B cell (primary cell): ENCODE results near the gene SCFD2. TPM values are rescaled to one million over a fixed set of nuclear protein-coding genes. Genes with fewer than 3 reads are reported as not detected.

Experiments used
- ATAC-seq: fragments of 200-7000 bp; cut with Tn5 transposase; one replicate; pipeline ENCODE4 v1.10.0; 2021; ENCODE audit warnings: low read depth, mild to moderate bottlenecking, moderate number of reproducible peaks, moderate library complexity
- CTCF ChIA-PET: fragments of 350-600 bp; sonication (Branson Sonifier 250); formaldehyde crosslinking; loops from one replicate; lab custom pipeline; 2021; ENCODE audit warnings: antibody characterized with exemption, inconsistent platforms; lab: Charles Lee
- POLR2A ChIA-PET: fragments of 350-600 bp; sonication (Branson Sonifier 250); formaldehyde crosslinking; loops from one replicate; lab custom pipeline; 2021; ENCODE audit warnings: antibody characterized with exemption; lab: Charles Lee
- DNase-seq: peaks from one replicate; pipeline ENCODE4 v3.0.0; 2013
- H2AFZ ChIP-seq: 2 replicates; pipeline ENCODE4 v1.6.1; 2012; ENCODE audit warnings: mild to moderate bottlenecking, low read depth, low read length; ENCODE audit not compliant: insufficient read depth, poor library complexity, severe bottlenecking
- H3K27ac ChIP-seq, 2 donors: 1 replicate in 1 of 2; 2 replicates in 1 of 2; pipeline ENCODE4 v1.5.1; 2012 to 2013; ENCODE audit warnings: low read length in 2 of 2, mild to moderate bottlenecking in 2 of 2, moderate library complexity in 1 of 2
- H3K27me3 ChIP-seq, 4 experiments: fragments of 200-600 bp in 1 of 4; sonication (generic) in 1 of 4; replicated peaks in 1 of 4; 1 replicate in 2 of 4; 2 replicates in 2 of 4; pipeline versions ENCODE4 v1.6.1 to v1.7.0; 2013 to 2016; ENCODE audit warnings: low read length in 3 of 4, mild to moderate bottlenecking in 2 of 4, mixed read lengths in 1 of 4, moderate library complexity in 1 of 4; ENCODE audit not compliant: insufficient read depth in 4 of 4, control insufficient read depth in 3 of 4; ENCODE audit errors: control extremely low read depth in 1 of 4
- H3K36me3 ChIP-seq, 2 experiments: replicated peaks in 1 of 2; 1 replicate in 1 of 2; 2 replicates in 1 of 2; pipeline versions ENCODE4 v1.6.1 to v1.7.1; 2013; ENCODE audit warnings: low read length in 1 of 2; ENCODE audit not compliant: insufficient read depth in 2 of 2, control insufficient read depth in 1 of 2; ENCODE audit errors: control extremely low read depth in 1 of 2, extremely low read depth in 1 of 2
- H3K4me1 ChIP-seq, 2 donors: fragments of 200-600 bp in 1 of 2; sonication (generic) in 1 of 2; 1 replicate in 1 of 2; 2 replicates in 1 of 2; pipeline versions ENCODE4 v1.5.1 to v1.6.1; 2013 to 2017; ENCODE audit warnings: low read length in 2 of 2; ENCODE audit not compliant: control insufficient read depth in 2 of 2, insufficient read depth in 2 of 2
- H3K4me2 ChIP-seq: replicated peaks from 2 replicates; pipeline ENCODE3; 2012; ENCODE audit warnings: mild to moderate bottlenecking, low read depth, low read length; ENCODE audit not compliant: poor library complexity, severe bottlenecking
- H3K4me3 ChIP-seq, 5 experiments: fragments of 200-600 bp in 1 of 5; sonication (generic) in 1 of 5; 1 replicate in 3 of 5; 2 replicates in 2 of 5; pipeline versions ENCODE4 v1.5.1 to v1.7.0; 2011 to 2016; ENCODE audit warnings: low read length in 4 of 5, mild to moderate bottlenecking in 4 of 5, low read depth in 2 of 5, control low read depth in 1 of 5, moderate library complexity in 1 of 5; ENCODE audit not compliant: insufficient read depth in 1 of 5; ENCODE audit errors: control extremely low read depth in 1 of 5, extremely low read depth in 1 of 5
- H3K79me2 ChIP-seq: fragments of 200-600 bp; sonication (generic); one replicate; pipeline ENCODE4 v1.6.0; 2016; ENCODE audit warnings: low read length; ENCODE audit not compliant: control insufficient read depth, insufficient read depth
- H3K9ac ChIP-seq: fragments of 200-600 bp; sonication (generic); 2 replicates; pipeline ENCODE4 v1.6.1; 2017; ENCODE audit warnings: mild to moderate bottlenecking, low read length, moderate library complexity
- H3K9me3 ChIP-seq, 3 donors: one replicate each; pipeline versions ENCODE4 v1.6.1 to v1.7.1; 2013; ENCODE audit warnings: low read length in 2 of 3; ENCODE audit not compliant: control insufficient read depth in 2 of 3, insufficient read depth in 1 of 3; ENCODE audit errors: control extremely low read depth in 1 of 3
- H4K20me1 ChIP-seq: 2 replicates; pipeline ENCODE4 v1.6.0; 2012; ENCODE audit warnings: mild to moderate bottlenecking, low read length; ENCODE audit not compliant: insufficient read depth, control insufficient read depth, poor library complexity, severe bottlenecking
- H3K27ac Mint-ChIP-seq: one replicate; pipeline ENCODE4 v1.8.0; 2021; ENCODE audit warnings: mixed read lengths
- H3K27me3 Mint-ChIP-seq: one replicate; pipeline ENCODE4 v1.8.0; 2021; ENCODE audit warnings: mixed read lengths
- H3K4me1 Mint-ChIP-seq: one replicate; pipeline ENCODE4 v1.8.0; 2021; ENCODE audit warnings: mixed read lengths
- H3K4me3 Mint-ChIP-seq: one replicate; pipeline ENCODE4 v1.8.0; 2021; ENCODE audit warnings: mixed read lengths
- H3K9me3 Mint-ChIP-seq: one replicate; pipeline ENCODE4 v1.8.0; 2022; ENCODE audit warnings: mixed read lengths; ENCODE audit not compliant: insufficient read depth
- EZH2 ChIP-seq: IDR thresholded peaks from 2 replicates; pipeline ENCODE4 v1.6.1; 2012; ENCODE audit warnings: borderline replicate concordance, low read depth, mild to moderate bottlenecking, moderate library complexity, low read length; ENCODE audit not compliant: insufficient read depth, poor library complexity, severe bottlenecking
- WGBS: methylation state at CpG from one replicate; pipeline ENCODE4 v1.1.5; 2013; ENCODE audit warnings: missing lambda C conversion rate; ENCODE audit not compliant: insufficient coverage; 5-methylcytosine and 5-hydroxymethylcytosine counted together
- intact Hi-C: fragments of 100-400 bp; cut with micrococcal nuclease; formaldehyde crosslinking; loops from one replicate; pipeline ENCODE4 v1.10.0; 2022
- polyA plus RNA-seq: library from polyadenylated mRNA; depleted of rRNA; stranded (reverse); fragments of >200 nt; gene quantifications from 2 replicates; pipeline ENCODE4 v1.2.3, GENCODE V29; 2012
- total RNA-seq, 2 donors: library from RNA; stranded (reverse); fragments of 120-200 nt in 1 of 2; gene quantifications; 1 replicate in 1 of 2; 2 replicates in 1 of 2; pipeline versions ENCODE4 v1.2.3 to v1.2.4, GENCODE V29; 2013 to 2022
- TF ChIP-seq, protein P1 (sequence below): fragments of 200-600 bp; IDR thresholded peaks from one replicate; pipeline ENCODE4 v1.8.0; 2022; ENCODE audit warnings: antibody characterized with exemption, mild to moderate bottlenecking

The SCFD2 gene
- total and polyA plus RNA-seq, 2 donors (not counting 1 experiment from before 2014, with no cell fraction given) = 12.8 to 20.4 TPM

GRCh38 chr4:52939325-52939724 lies 426.5 kb downstream of the SCFD2 start:
- H3K4me1 Mint-ChIP-seq = no peaks in the 10 kb centered on the region
- Histone ChIP-seq H3K4me1 (no peaks in the 10 kb centered on the region), H3K27ac (no peak overlapping the region), H3K9ac (no peak overlapping the region), H3K4me3 (no peak overlapping the region), H4K20me1 (no peaks in the 10 kb centered on the region), H3K36me3 (no peaks in the 10 kb centered on the region), H3K4me2 (no peak overlapping the region), H3K9me3 (no peaks in the 10 kb centered on the region), H3K27me3 (no peaks in the 10 kb centered on the region), H3K79me2 (no peaks in the 10 kb centered on the region), H2AFZ (no peak overlapping the region)
- no peak for TF ChIP-seq EZH2
- TF ChIP-seq, protein P1, sequence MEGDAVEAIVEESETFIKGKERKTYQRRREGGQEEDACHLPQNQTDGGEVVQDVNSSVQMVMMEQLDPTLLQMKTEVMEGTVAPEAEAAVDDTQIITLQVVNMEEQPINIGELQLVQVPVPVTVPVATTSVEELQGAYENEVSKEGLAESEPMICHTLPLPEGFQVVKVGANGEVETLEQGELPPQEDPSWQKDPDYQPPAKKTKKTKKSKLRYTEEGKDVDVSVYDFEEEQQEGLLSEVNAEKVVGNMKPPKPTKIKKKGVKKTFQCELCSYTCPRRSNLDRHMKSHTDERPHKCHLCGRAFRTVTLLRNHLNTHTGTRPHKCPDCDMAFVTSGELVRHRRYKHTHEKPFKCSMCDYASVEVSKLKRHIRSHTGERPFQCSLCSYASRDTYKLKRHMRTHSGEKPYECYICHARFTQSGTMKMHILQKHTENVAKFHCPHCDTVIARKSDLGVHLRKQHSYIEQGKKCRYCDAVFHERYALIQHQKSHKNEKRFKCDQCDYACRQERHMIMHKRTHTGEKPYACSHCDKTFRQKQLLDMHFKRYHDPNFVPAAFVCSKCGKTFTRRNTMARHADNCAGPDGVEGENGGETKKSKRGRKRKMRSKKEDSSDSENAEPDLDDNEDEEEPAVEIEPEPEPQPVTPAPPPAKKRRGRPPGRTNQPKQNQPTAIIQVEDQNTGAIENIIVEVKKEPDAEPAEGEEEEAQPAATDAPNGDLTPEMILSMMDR = no peak
- no peak overlapping the region for H3K4me3 Mint-ChIP-seq
- intact Hi-C loops = no loop called here
- DNase-seq (no peak), ATAC-seq (no peak)
- CTCF ChIA-PET = no interaction called here
- 94% methylated on average over 1 of the region's 1 CpG for WGBS
- H3K27ac Mint-ChIP-seq = no peak overlapping the region
- POLR2A ChIA-PET = no interaction called here
- H3K9me3 Mint-ChIP-seq = no peaks in the 10 kb centered on the region
- H3K27me3 Mint-ChIP-seq = no peaks in the 10 kb centered on the region

DNA sequence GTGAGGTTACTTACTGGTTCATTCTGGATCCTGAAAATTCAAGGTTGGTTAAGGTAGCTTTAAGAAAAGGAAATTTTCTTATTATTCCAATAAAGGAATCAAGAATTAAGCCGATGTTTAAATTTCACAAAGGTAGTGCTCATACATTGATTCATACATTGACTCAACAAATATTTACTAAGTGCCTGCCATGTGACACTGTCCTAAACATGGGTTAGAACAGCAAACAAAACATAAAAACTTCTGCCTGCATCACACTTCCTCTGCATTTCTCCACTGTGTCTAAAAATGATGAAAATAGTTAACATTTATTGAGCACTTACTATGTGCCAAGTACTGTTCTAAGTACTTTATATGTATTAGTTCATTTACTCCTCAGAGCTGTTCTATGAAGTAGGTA lies 428.0 kb downstream of the SCFD2 start:
- CTCF ChIA-PET = no interaction called here
- TF ChIP-seq, protein P1 = no peak
- TF ChIP-seq EZH2 = no peak

More for the DNA sequence above, 428.0 kb downstream of the SCFD2 start:
- Histone ChIP-seq H4K20me1 (no peaks in the 10 kb centered on the region), H3K79me2 (no peaks in the 10 kb centered on the region), H3K27ac (no peak overlapping the region), H3K4me1 (no peaks in the 10 kb centered on the region), H3K4me2 (no peak overlapping the region), H3K36me3 (no peaks in the 10 kb centered on the region), H2AFZ (no peak overlapping the region), H3K9ac (no peak overlapping the region), H3K4me3 (no peak overlapping the region), H3K9me3 (no peaks in the 10 kb centered on the region), H3K27me3 (no peaks in the 10 kb centered on the region)
- Mint-ChIP-seq H3K9me3 (no peaks in the 10 kb centered on the region), H3K4me3 (no peak overlapping the region), H3K27me3 (no peaks in the 10 kb centered on the region), H3K27ac (no peak overlapping the region), H3K4me1 (no peaks in the 10 kb centered on the region)
- DNase-seq = no peak
- intact Hi-C loops = no loop called here
- POLR2A ChIA-PET = no interaction called here
- WGBS = no CpG with 5 or more reads among the region's 1 CpG
- ATAC-seq = no peak
